ENCODE data around the gene ADGRV1. TPM values are rescaled to one million over a fixed set of nuclear protein-coding genes. Genes with fewer than 3 reads are reported as not detected.

The ADGRV1 gene
- total RNA-seq, 1 experiment from 2014 or later: not detected

- Mint-ChIP-seq H3K27ac (ENCODE audit: low read depth, unreplicated experiment) (no peak overlapping the region), H3K9me3 (ENCODE audit: unreplicated experiment) (no peaks in the 10 kb centered on the region), H3K4me3 (ENCODE audit: unreplicated experiment) (no peak overlapping the region), H3K4me1 (ENCODE audit: insufficient read depth, unreplicated experiment) (peaks cover 16% of the 10 kb centered on the region), H3K36me3 (ENCODE audit: insufficient read depth, unreplicated experiment) (no peaks in the 10 kb centered on the region), H3K27me3 (ENCODE audit: insufficient read depth, unreplicated experiment) (no peaks in the 10 kb centered on the region)
- POLR2A ChIA-PET: interaction anchor here (3.0 to 3.5 kb wide), 2 partner anchors 12 to 54 kb away, joined by 10 to 21 read pairs; no protein-coding TSS in a partner anchor
- no peak for DNase-seq (ENCODE audit: unreplicated experiment)
- intact Hi-C loops (cut with micrococcal nuclease): no loop called here
- no TSS peak for BruUV-seq (replicated peaks)
- CTCF ChIA-PET: interaction anchor here (0.6 to 1.2 kb wide), 4 partner anchors 12 to 1514 kb away, joined by 3 read pairs; no protein-coding TSS in a partner anchor
- TF ChIP-seq CTCF (IDR thresholded peaks at IDR 0.05; ENCODE audit: unreplicated experiment): no peak
These were observed 512.4 kb downstream of the ADGRV1 start for GRCh38 chr5:91070761-91071550.

- H3K27me3 Mint-ChIP-seq (ENCODE audit: insufficient read depth, unreplicated experiment): no peaks in the 10 kb centered on the region
- no peak overlapping the region for H3K27ac Mint-ChIP-seq (ENCODE audit: low read depth, unreplicated experiment)
- no TSS peak for BruUV-seq (replicated peaks)
- no peak for TF ChIP-seq CTCF (IDR thresholded peaks at IDR 0.05; ENCODE audit: unreplicated experiment)
- CTCF ChIA-PET: interaction anchor here (0.6 to 1.0 kb wide), 5 partner anchors 11 to 141 kb away, joined by 3 to 8 read pairs (median 3); no protein-coding TSS in a partner anchor
- DNase-seq (ENCODE audit: unreplicated experiment): no peak
- no peaks in the 10 kb centered on the region for H3K9me3 Mint-ChIP-seq (ENCODE audit: unreplicated experiment)
- no peaks in the 10 kb centered on the region for H3K36me3 Mint-ChIP-seq (ENCODE audit: insufficient read depth, unreplicated experiment)
- intact Hi-C loops (cut with micrococcal nuclease): no loop called here
- peaks cover 25% of the 10 kb centered on the region for H3K4me1 Mint-ChIP-seq (ENCODE audit: insufficient read depth, unreplicated experiment)
- POLR2A ChIA-PET: interaction anchor here (0.5 to 3.5 kb wide), 12 partner anchors 14 to 312 kb away, joined by 3 to 21 read pairs (median 4); partner anchors contain the start of gene ARRDC3
- no peak overlapping the region for H3K4me3 Mint-ChIP-seq (ENCODE audit: unreplicated experiment)
These were observed 514.3 kb downstream of the ADGRV1 start for GRCh38 chr5:91072881-91073280.

- H3K27ac Mint-ChIP-seq (ENCODE audit: low read depth, unreplicated experiment): peak overlapping the region; percentile 28
- peaks cover 38% of the 10 kb centered on the region for H3K4me1 Mint-ChIP-seq (ENCODE audit: insufficient read depth, unreplicated experiment)
- intact Hi-C loops (cut with micrococcal nuclease): no loop called here
- H3K27me3 Mint-ChIP-seq (ENCODE audit: insufficient read depth, unreplicated experiment): no peaks in the 10 kb centered on the region
- no peaks in the 10 kb centered on the region for H3K36me3 Mint-ChIP-seq (ENCODE audit: insufficient read depth, unreplicated experiment)
- peak; percentile 15 for TF ChIP-seq CTCF (IDR thresholded peaks at IDR 0.05; ENCODE audit: unreplicated experiment)
- peak; percentile 41 for DNase-seq (ENCODE audit: unreplicated experiment)
- H3K4me3 Mint-ChIP-seq (ENCODE audit: unreplicated experiment): no peak overlapping the region
- no TSS peak for BruUV-seq (replicated peaks)
- ChIA-PET POLR2A (no interaction called here), CTCF (interaction anchor here (1.0 to 2.7 kb wide), 3 partner anchors 8 to 200 kb away, joined by 3 to 14 read pairs (median 3); no protein-coding TSS in a partner anchor)
- no peaks in the 10 kb centered on the region for H3K9me3 Mint-ChIP-seq (ENCODE audit: unreplicated experiment)
These were observed 516.0 kb downstream of the ADGRV1 start for GRCh38 chr5:91074615-91075014.

- DNase-seq (ENCODE audit: unreplicated experiment): no peak
- intact Hi-C loops (cut with micrococcal nuclease): no loop called here
These were observed 517.5 kb downstream of the ADGRV1 start for GRCh38 chr5:91076138-91076537.

More at GRCh38 chr5:91076138-91076537, 517.5 kb downstream of the ADGRV1 start:
- Mint-ChIP-seq H3K27me3 (ENCODE audit: insufficient read depth, unreplicated experiment) (no peaks in the 10 kb centered on the region), H3K36me3 (ENCODE audit: insufficient read depth, unreplicated experiment) (no peaks in the 10 kb centered on the region), H3K4me3 (ENCODE audit: unreplicated experiment) (no peak overlapping the region), H3K4me1 (ENCODE audit: insufficient read depth, unreplicated experiment) (peaks cover 39% of the 10 kb centered on the region), H3K27ac (ENCODE audit: low read depth, unreplicated experiment) (no peak overlapping the region), H3K9me3 (ENCODE audit: unreplicated experiment) (no peaks in the 10 kb centered on the region)
- TF ChIP-seq CTCF (IDR thresholded peaks at IDR 0.05; ENCODE audit: unreplicated experiment): no peak
- ChIA-PET POLR2A (interaction anchor here (1.0 to 6.1 kb wide), 3 partner anchors 58 to 308 kb away, joined by 3 to 38 read pairs (median 29); partner anchors contain the start of gene ARRDC3), CTCF (interaction anchor here (0.8 to 2.7 kb wide), 2 partner anchors 10 to 144 kb away, joined by 3 to 14 read pairs; no protein-coding TSS in a partner anchor)
- no TSS peak for BruUV-seq (replicated peaks)
